ENCODE results near the gene EDN1. TPM values are rescaled to one million over a fixed set of nuclear protein-coding genes. Genes with fewer than 3 reads are reported as not detected.

The EDN1 gene
- total and polyA plus RNA-seq, 9 of the 15 experiments (the other 6 are each of a cell fraction or from before 2014, with no cell fraction given), result 0.03 to 0.06 TPM; not detected in 7

DNA sequence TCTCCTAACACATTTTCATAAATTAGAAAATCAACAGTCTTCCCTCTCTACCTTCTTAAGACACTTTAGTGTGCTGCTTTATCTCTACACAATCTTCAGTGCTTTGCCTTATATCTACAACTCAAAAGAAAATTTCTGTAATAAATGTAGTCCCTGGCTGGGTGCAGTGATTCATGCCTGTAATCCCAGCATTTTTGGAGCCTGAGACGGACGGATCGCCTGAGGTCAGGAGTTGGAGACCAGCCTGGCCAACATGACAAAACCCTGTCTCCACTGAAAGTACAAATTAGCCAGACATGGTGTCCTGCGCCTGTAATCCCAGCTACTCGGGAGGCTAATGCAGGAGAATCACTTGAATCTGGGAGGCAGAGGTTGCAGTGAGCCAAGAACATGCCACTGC lies 9.7 kb upstream of the EDN1 start:
- Histone ChIP-seq H3K79me2 (ENCODE audit: control insufficient read depth, insufficient read depth, low read length) (no peaks in the 10 kb centered on the region), H4K20me1 (replicated peaks; ENCODE audit: control insufficient read depth, insufficient read depth, low read length) (no peaks in the 10 kb centered on the region), H3K36me3 (ENCODE audit: control insufficient read depth, insufficient read depth, low read length) (no peaks in the 10 kb centered on the region), H3K27me3 (ENCODE audit: control insufficient read depth in 2 of 2, insufficient read depth in 2 of 2, low read length in 2 of 2) (peaks cover 2 to 4% of the 10 kb centered on the region in 2 experiments; a peak in 3 of 5 replicates), H3K4me2 (ENCODE audit: insufficient read depth, low read length) (no peak overlapping the region), H3K27ac (ENCODE audit: extremely low read depth, low read depth, low read length) (no peak overlapping the region), H3K4me1 (replicated peaks in 1 of 2; ENCODE audit: control insufficient read depth in 2 of 2, insufficient read depth in 2 of 2, low read length in 2 of 2) (no peaks in the 10 kb centered on the region), H3K9me3 (replicated peaks; ENCODE audit: control insufficient read depth, insufficient read depth, low read depth, low read length) (no peaks in the 10 kb centered on the region), H3K4me3 (no peak overlapping the region), H2AFZ (ENCODE audit: low read depth, low read length) (no peak overlapping the region), H3K9me1 (ENCODE audit: control insufficient read depth, insufficient read depth, low read length) (no peaks in the 10 kb centered on the region), H3K9ac (ENCODE audit: insufficient read depth in 1 of 2, low read depth in 2 of 2, low read length in 2 of 2) (no peak overlapping the region)
- FAIRE-seq (no peak), ATAC-seq (no peak), DNase-seq (ENCODE audit: extremely low read depth in 1 of 4, low spot score in 3 of 4) (no peak)
- intact Hi-C loops (cut with micrococcal nuclease) (no loop called here), in situ Hi-C loops (cut with MboI) (no loop called here)
- ChIA-PET POLR2A (interaction anchor here (1.8 kb wide), 1 partner anchor 13 kb away, joined by 4 read pairs; no protein-coding TSS in a partner anchor), CTCF (ENCODE audit: low intra/inter-chr PET ratio) (no interaction called here)
- 0% methylated on average over 5 of the region's 5 CpGs for whole genome bisulfite sequencing (ENCODE audit: insufficient coverage, low coverage, missing lambda C conversion rate)
- TF ChIP-seq PHF8 (IDR thresholded peaks at IDR 0.05; ENCODE audit: borderline replicate concordance, low read length) (no peak), ZNF133 (CRISPR knock-in tag; IDR thresholded peaks at IDR 0.05) (no peak), POLR2AphosphoS5 (IDR thresholded peaks at IDR 0.05; ENCODE audit: control insufficient read depth, insufficient read depth, low read depth, low read length) (no peak), SNIP1 (IDR thresholded peaks at IDR 0.05; ENCODE audit: low read depth) (no peak), PHTF2 (CRISPR knock-in tag; IDR thresholded peaks at IDR 0.05) (no peak), SMAD3 (CRISPR knock-in tag; conservative IDR thresholded peaks at IDR 0.05) (no peak), IFI16 (CRISPR knock-in tag; IDR thresholded peaks at IDR 0.05) (no peak), ZNF77 (CRISPR knock-in tag; IDR thresholded peaks at IDR 0.05) (no peak)
- TF ChIP-seq, protein P1, sequence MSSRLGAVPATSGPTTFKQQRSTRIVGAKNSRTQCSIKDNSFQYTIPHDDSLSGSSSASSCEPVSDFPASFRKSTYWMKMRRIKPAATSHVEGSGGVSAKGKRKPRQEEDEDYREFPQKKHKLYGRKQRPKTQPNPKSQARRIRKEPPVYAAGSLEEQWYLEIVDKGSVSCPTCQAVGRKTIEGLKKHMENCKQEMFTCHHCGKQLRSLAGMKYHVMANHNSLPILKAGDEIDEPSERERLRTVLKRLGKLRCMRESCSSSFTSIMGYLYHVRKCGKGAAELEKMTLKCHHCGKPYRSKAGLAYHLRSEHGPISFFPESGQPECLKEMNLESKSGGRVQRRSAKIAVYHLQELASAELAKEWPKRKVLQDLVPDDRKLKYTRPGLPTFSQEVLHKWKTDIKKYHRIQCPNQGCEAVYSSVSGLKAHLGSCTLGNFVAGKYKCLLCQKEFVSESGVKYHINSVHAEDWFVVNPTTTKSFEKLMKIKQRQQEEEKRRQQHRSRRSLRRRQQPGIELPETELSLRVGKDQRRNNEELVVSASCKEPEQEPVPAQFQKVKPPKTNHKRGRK (tag; IDR thresholded peaks at IDR 0.05), result no peak
- TF ChIP-seq, protein P2, sequence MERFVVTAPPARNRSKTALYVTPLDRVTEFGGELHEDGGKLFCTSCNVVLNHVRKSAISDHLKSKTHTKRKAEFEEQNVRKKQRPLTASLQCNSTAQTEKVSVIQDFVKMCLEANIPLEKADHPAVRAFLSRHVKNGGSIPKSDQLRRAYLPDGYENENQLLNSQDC (CRISPR knock-in tag; IDR thresholded peaks at IDR 0.05), result no peak
- BruUV-seq (replicated peaks), result no TSS peak
